Natural killer cell (primary cell): ENCODE measurements around the gene ST8SIA1. TPM values are rescaled to one million over a fixed set of nuclear protein-coding genes. Genes with fewer than 3 reads are reported as not detected.
"Not testable (repeated sequence)": the region's sequence is repeated elsewhere in the genome, so short reads cannot be mapped to it uniquely, and the experiment has no call there.

ENCODE experiments used
- ATAC-seq, 3 donors: fragments of 150-1000 bp in 2 of 3; fragments of 200-7000 bp in 1 of 3; cut with Tn5 transposase; 1 replicate in 1 of 3; 2 replicates in 2 of 3; pipeline ENCODE4 v1.10.0; 2021; ENCODE audit warnings: mild to moderate bottlenecking in 2 of 3, moderate library complexity in 2 of 3
- DNase-seq, 2 donors: peaks; one replicate each; pipeline versions ENCODE4 v3.0.0 to v3.0.0-alpha.2; 2013 to 2021; ENCODE audit warnings: mixed read lengths in 1 of 2
- H3K27ac ChIP-seq: one replicate; pipeline ENCODE4 v1.5.1; 2013; ENCODE audit warnings: mild to moderate bottlenecking, low read length
- H3K27me3 ChIP-seq: one replicate; pipeline ENCODE4 v1.6.1; 2013; ENCODE audit warnings: low read length; ENCODE audit not compliant: control insufficient read depth, insufficient read depth
- H3K36me3 ChIP-seq: one replicate; pipeline ENCODE4 v1.6.1; 2013; ENCODE audit warnings: low read length; ENCODE audit not compliant: control insufficient read depth, insufficient read depth
- H3K4me1 ChIP-seq: one replicate; pipeline ENCODE4 v1.6.1; 2013; ENCODE audit warnings: low read length; ENCODE audit not compliant: control insufficient read depth, insufficient read depth
- H3K4me3 ChIP-seq: one replicate; pipeline ENCODE4 v1.5.1; 2013; ENCODE audit warnings: low read length
- H3K9me3 ChIP-seq: one replicate; pipeline ENCODE4 v1.6.1; 2013; ENCODE audit warnings: low read length; ENCODE audit not compliant: control insufficient read depth, insufficient read depth
- H3K27ac Mint-ChIP-seq, 2 donors: one replicate each; pipeline ENCODE4 v1.8.0; 2022; ENCODE audit warnings: mild to moderate bottlenecking in 2 of 2, mixed read lengths in 2 of 2, moderate library complexity in 1 of 2
- H3K27me3 Mint-ChIP-seq, 2 donors: one replicate each; pipeline ENCODE4 v1.8.0; 2022; ENCODE audit warnings: low read depth in 2 of 2, mixed read lengths in 2 of 2
- H3K36me3 Mint-ChIP-seq: one replicate; pipeline ENCODE4 v1.8.0; 2022; ENCODE audit warnings: mixed read lengths
- H3K4me1 Mint-ChIP-seq, 2 donors: one replicate each; pipeline ENCODE4 v1.8.0; 2022; ENCODE audit warnings: mixed read lengths in 2 of 2
- H3K4me3 Mint-ChIP-seq: one replicate; pipeline ENCODE4 v1.8.0; 2022; ENCODE audit warnings: mild to moderate bottlenecking, moderate library complexity, mixed read lengths
- H3K9me3 Mint-ChIP-seq, 2 donors: one replicate each; pipeline ENCODE4 v1.8.0; 2022; ENCODE audit warnings: mixed read lengths in 2 of 2
- WGBS: methylation state at CpG from one replicate; pipeline ENCODE4 v1.1.7; 2013; ENCODE audit warnings: missing lambda C conversion rate; ENCODE audit not compliant: insufficient coverage; 5-methylcytosine and 5-hydroxymethylcytosine counted together
- intact Hi-C: fragments of 100-400 bp; cut with micrococcal nuclease; formaldehyde crosslinking; loops from one replicate; pipeline ENCODE4 v1.14.2; 2022
- total RNA-seq, 4 donors: library from RNA; stranded (reverse); fragments of 120-200 nt in 1 of 4; gene quantifications; one replicate each; pipeline versions ENCODE4 v1.2.3 to v1.2.4, GENCODE V29; 2013 to 2022
- TF ChIP-seq, protein P1 (sequence below): fragments of 200-600 bp; IDR thresholded peaks from one replicate; pipeline ENCODE4 v1.8.0; 2022; ENCODE audit warnings: antibody characterized with exemption

ST8SIA1 gene
- total RNA-seq, 3 donors from 2014 or later (not counting 1 experiment from before 2014, with no cell fraction given) = 0.60 to 0.79 TPM; not detected in 1

DNA sequence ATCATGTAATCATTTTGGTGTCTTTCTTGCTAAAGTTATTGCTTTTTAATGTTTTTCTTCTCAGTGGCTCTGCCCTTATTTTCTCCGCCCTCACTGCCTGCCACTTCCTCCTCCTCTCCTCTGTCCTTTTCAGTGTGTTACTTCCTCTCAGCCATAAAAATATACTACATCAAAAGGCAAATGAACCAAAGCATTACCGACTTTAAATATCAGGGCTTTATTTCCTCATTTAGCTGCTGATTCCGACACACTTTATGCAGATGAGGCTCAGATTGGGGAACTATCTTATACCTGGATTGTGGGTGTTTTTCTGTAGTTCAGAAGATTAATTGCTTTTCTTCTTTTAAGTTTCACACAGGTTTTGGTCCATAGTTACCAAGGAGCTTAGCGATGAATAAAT, 170.4 kb downstream of the ST8SIA1 start:
- peaks cover 16% of the 10 kb centered on the region for H3K4me1 ChIP-seq
- peak; percentile 64 to 78 (median 66) for ATAC-seq
- no peaks in the 10 kb centered on the region for H3K27me3 ChIP-seq
- Mint-ChIP-seq H3K9me3 (no peaks in the 10 kb centered on the region), H3K36me3 (no peaks in the 10 kb centered on the region), H3K4me1 (peaks cover 21 to 23% of the 10 kb centered on the region in 2 donors), H3K27me3 (no peaks in the 10 kb centered on the region), H3K4me3 (peak overlapping the region; percentile 60), H3K27ac (peak overlapping the region; percentile 70 to 76)
- WGBS = 10% methylated on average over 4 of the region's 4 CpGs
- TF ChIP-seq, protein P1, sequence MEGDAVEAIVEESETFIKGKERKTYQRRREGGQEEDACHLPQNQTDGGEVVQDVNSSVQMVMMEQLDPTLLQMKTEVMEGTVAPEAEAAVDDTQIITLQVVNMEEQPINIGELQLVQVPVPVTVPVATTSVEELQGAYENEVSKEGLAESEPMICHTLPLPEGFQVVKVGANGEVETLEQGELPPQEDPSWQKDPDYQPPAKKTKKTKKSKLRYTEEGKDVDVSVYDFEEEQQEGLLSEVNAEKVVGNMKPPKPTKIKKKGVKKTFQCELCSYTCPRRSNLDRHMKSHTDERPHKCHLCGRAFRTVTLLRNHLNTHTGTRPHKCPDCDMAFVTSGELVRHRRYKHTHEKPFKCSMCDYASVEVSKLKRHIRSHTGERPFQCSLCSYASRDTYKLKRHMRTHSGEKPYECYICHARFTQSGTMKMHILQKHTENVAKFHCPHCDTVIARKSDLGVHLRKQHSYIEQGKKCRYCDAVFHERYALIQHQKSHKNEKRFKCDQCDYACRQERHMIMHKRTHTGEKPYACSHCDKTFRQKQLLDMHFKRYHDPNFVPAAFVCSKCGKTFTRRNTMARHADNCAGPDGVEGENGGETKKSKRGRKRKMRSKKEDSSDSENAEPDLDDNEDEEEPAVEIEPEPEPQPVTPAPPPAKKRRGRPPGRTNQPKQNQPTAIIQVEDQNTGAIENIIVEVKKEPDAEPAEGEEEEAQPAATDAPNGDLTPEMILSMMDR = no peak
- peak overlapping the region; percentile 39 for H3K27ac ChIP-seq
- DNase-seq = peak in 1 of 2 donors; percentile 56
- no peak overlapping the region for H3K4me3 ChIP-seq
- no peaks in the 10 kb centered on the region for H3K9me3 ChIP-seq
- no peaks in the 10 kb centered on the region for H3K36me3 ChIP-seq
- intact Hi-C loops = no loop called here

DNA sequence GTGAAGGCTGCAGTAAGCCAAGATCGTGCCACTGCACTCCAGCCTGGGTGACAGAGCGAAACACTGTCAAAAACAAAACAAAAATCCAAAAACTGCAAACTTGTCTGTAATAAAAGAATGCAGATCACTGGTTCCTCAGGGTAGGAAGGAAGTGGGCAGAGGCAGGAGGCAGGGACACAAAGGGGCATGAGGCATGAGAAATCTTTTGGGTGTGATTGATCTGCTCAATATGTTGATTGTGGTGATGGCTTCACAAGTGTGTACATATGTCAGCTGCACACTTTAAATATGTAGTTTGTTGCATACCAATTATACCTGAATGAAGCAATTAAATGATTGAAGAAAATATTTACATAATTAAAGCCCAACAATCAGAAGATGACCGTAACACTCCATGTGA, 170.9 kb downstream of the ST8SIA1 start:
- H3K4me3 ChIP-seq = no peak overlapping the region

DNA sequence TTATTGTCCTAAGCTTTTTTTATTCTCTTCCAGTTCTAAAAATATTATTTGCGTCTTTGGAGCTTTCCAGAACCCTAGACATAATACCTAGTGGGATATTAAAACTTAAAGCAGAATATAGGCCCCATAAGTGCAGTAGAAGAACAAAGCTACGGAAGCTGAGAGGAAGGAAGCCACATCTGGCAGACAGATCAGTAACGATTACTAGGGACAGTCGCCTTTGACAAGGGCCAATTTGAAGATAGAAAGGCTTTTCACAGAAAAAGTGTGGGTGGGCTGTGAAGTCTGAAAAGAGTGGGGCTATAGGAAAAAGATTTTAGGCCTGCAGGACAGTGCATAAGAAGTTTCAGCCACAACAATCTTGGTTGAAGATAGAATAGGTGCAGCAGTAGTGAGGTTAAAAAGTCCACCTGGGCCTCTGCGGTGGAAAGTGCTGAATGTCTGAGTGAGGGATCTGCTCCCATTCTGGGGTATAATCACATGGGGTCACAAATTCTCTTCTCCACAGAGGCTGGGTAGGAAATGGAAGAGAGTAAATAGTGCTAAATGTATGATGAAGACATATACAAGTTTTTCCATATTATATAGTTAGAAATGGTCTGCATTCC, 174.0 kb downstream of the ST8SIA1 start:
- TF ChIP-seq, protein P1 = no peak
- Histone ChIP-seq H3K27me3 (no peaks in the 10 kb centered on the region), H3K9me3 (no peaks in the 10 kb centered on the region), H3K27ac (no peak overlapping the region), H3K36me3 (no peaks in the 10 kb centered on the region), H3K4me1 (peaks cover 16% of the 10 kb centered on the region), H3K4me3 (no peak overlapping the region)
- Mint-ChIP-seq H3K36me3 (no peaks in the 10 kb centered on the region), H3K27me3 (no peaks in the 10 kb centered on the region), H3K27ac (peak overlapping the region; percentile 12 to 51), H3K9me3 (no peaks in the 10 kb centered on the region), H3K4me1 (peaks cover 21 to 22% of the 10 kb centered on the region in 2 donors), H3K4me3 (peak overlapping the region; percentile 43)
- ATAC-seq (no peak), DNase-seq (peak in 1 of 2 donors; percentile 46)
- 21% methylated on average over 4 of the region's 5 CpGs for WGBS
- intact Hi-C loops = no loop called here

More for the DNA sequence above, 170.9 kb downstream of the ST8SIA1 start:
- H3K27ac ChIP-seq = no peak overlapping the region
- Mint-ChIP-seq H3K4me1 (peaks cover 21 to 22% of the 10 kb centered on the region in 2 donors), H3K4me3 (peak overlapping the region; percentile 38), H3K36me3 (no peaks in the 10 kb centered on the region), H3K27me3 (no peaks in the 10 kb centered on the region), H3K27ac (peak overlapping the region; percentile 70 to 76), H3K9me3 (no peaks in the 10 kb centered on the region)
- peaks cover 16% of the 10 kb centered on the region for H3K4me1 ChIP-seq
- H3K9me3 ChIP-seq = no peaks in the 10 kb centered on the region
- TF ChIP-seq, protein P1 = no peak
- H3K36me3 ChIP-seq = no peaks in the 10 kb centered on the region
- peak in 1 of 2 donors; percentile 46 for DNase-seq
- WGBS = 45% methylated on average over 2 of the region's 3 CpGs
- peak; percentile 15 to 24 (median 24) for ATAC-seq
- no peaks in the 10 kb centered on the region for H3K27me3 ChIP-seq
- intact Hi-C loops = no loop called here

DNA sequence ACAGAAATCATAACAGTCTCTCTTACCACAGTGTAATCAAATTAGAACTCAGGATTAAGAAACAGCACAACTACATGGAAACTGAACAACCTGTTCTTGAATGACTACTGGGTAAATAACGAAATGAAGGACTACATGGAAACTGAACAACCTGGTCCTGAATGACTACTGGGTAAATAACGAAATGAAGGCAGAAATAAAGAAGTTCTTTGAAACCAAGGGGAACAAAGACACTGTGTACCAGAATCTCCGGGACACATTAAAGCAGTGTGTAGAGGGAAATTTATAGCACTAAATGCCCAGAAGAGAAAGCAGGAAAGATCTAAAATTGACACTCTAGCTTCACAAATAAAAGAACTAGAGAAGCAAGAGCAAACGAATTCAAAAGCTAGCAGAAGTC, 185.2 kb downstream of the ST8SIA1 start:
- WGBS = 83% methylated on average over 4 of the region's 4 CpGs

DNA sequence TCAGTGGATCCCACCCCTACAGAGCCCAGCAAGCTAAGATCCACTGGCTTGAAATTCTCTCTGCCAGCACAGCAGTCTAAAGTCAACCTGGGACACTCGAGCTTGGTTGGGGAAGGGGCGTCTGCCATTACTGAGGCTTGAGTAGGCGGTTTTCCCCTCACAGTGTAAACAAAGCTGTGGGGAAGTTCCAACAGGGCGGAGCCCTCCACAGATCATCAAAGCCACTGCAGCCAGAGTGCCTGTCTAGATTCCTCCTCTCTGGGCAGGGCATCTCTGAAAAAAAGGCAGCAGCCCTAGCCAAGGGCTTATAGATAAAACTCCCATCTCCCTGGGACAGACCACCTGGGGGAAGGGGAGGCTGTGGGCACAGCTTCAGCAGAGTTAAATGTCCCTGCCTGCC, 187.8 kb downstream of the ST8SIA1 start:
- H3K9me3 Mint-ChIP-seq, H3K27me3 ChIP-seq, H3K9me3 ChIP-seq, H3K27ac ChIP-seq, H3K4me1 ChIP-seq, H3K4me3 Mint-ChIP-seq, H3K36me3 Mint-ChIP-seq, H3K4me1 Mint-ChIP-seq, H3K27ac Mint-ChIP-seq, intact Hi-C loops, H3K36me3 ChIP-seq, H3K4me3 ChIP-seq: not testable (repeated sequence)
- WGBS = 58% methylated on average over 4 of the region's 4 CpGs
- H3K27me3 Mint-ChIP-seq = peaks cover 9 to 12% of the 10 kb centered on the region in 2 donors
- peak in 1 of 3 donors; percentile 54 for ATAC-seq
- DNase-seq = peak in 1 of 2 donors; percentile 77

More for the DNA sequence above, 185.2 kb downstream of the ST8SIA1 start:
- intact Hi-C loops, H3K27ac ChIP-seq, ATAC-seq, DNase-seq, H3K36me3 ChIP-seq, H3K4me3 ChIP-seq, H3K27me3 ChIP-seq, H3K4me1 ChIP-seq, H3K4me1 Mint-ChIP-seq, H3K4me3 Mint-ChIP-seq, H3K9me3 ChIP-seq, H3K9me3 Mint-ChIP-seq, H3K36me3 Mint-ChIP-seq, H3K27ac Mint-ChIP-seq: not testable (repeated sequence)
- H3K27me3 Mint-ChIP-seq = peaks cover 11 to 12% of the 10 kb centered on the region in 2 donors
